Sigmoid colon (tissue), 7 donors: ENCODE data around the gene RNF166. TPM values are rescaled to one million over a fixed set of nuclear protein-coding genes. Genes with fewer than 3 reads are reported as not detected.

ENCODE experiments used
- DNase-seq: peaks from one replicate; pipeline ENCODE4 v3.0.0-alpha.2; 2019
- H3K27ac ChIP-seq, 4 donors: fragments of 200-600 bp; sonication (generic); one replicate each; pipeline ENCODE4 v1.5.1; 2016 to 2019; ENCODE audit warnings: mild to moderate bottlenecking in 1 of 4
- H3K27me3 ChIP-seq, 3 donors: fragments of 200-600 bp; sonication (generic); one replicate each; pipeline ENCODE4 v1.5.1; 2019; ENCODE audit warnings: mild to moderate bottlenecking in 1 of 3
- H3K36me3 ChIP-seq, 4 donors: fragments of 200-600 bp; sonication (generic); one replicate each; pipeline ENCODE4 v1.5.1; 2016 to 2019
- H3K4me1 ChIP-seq, 4 donors: fragments of 200-600 bp; sonication (generic); one replicate each; pipeline ENCODE4 v1.5.1; 2017 to 2019
- H3K4me3 ChIP-seq, 4 donors: fragments of 200-600 bp; sonication (generic); one replicate each; pipeline ENCODE4 v1.5.1; 2017 to 2019; ENCODE audit warnings: mild to moderate bottlenecking in 2 of 4, moderate library complexity in 1 of 4
- H3K9me3 ChIP-seq, 4 donors: fragments of 200-600 bp in 3 of 4; sonication (generic) in 3 of 4; one replicate each; pipeline versions ENCODE4 v1.5.1 to v1.6.1; 2013 to 2019
- EP300 ChIP-seq, 4 donors: sonication (generic); formaldehyde crosslinking; IDR thresholded peaks; one replicate each; pipeline ENCODE4 v1.6.1; 2017; ENCODE audit warnings: antibody characterized with exemption in 4 of 4
- POLR2A ChIP-seq, 2 donors: fragments of 450-650 bp; IDR thresholded peaks; one replicate each; pipeline ENCODE4 v1.6.1; 2016; ENCODE audit warnings: antibody characterized with exemption in 2 of 2, mild to moderate bottlenecking in 2 of 2, moderate library complexity in 2 of 2
- POLR2AphosphoS5 ChIP-seq, 4 donors: sonication (generic); formaldehyde crosslinking; IDR thresholded peaks; one replicate each; pipeline ENCODE4 v1.6.1; 2017; ENCODE audit warnings: antibody characterized with exemption in 4 of 4
- WGBS, 2 donors: extraction: QIAGEN DNeasy Blood & Tissue Kit; methylation state at CpG; one replicate each; pipeline ENCODE4 v1.1.7; 2013; 5-methylcytosine and 5-hydroxymethylcytosine counted together
- intact Hi-C: fragments of 100-400 bp; cut with DNase I; formaldehyde crosslinking; loops from one replicate; pipeline ENCODE4 v1.15.1; 2023
- polyA plus RNA-seq, 3 donors: library from polyadenylated mRNA; stranded (reverse); fragments of 200-250 nt; gene quantifications; one replicate each; pipeline ENCODE4 v1.2.3, GENCODE V29; 2013
- total RNA-seq, 4 donors: library from RNA; depleted of rRNA; stranded (reverse); fragments of >200 nt; gene quantifications; one replicate each; pipeline ENCODE4 v1.1.0, GENCODE V29; 2016
- TF ChIP-seq, protein P1 (sequence below), 4 experiments: fragments of 450-650 bp in 3 of 4; fragments of 200-600 bp in 1 of 4; IDR thresholded peaks; one replicate each; pipeline ENCODE4 v1.5.1; 2016 to 2019; ENCODE audit warnings: antibody characterized with exemption in 4 of 4, mild to moderate bottlenecking in 3 of 4, moderate library complexity in 2 of 4
- donor health status: healthy with polysubstance abuse.
- donor health status: Bipolar disorder and iron deficiency.
- donor health status: healthy.

The RNF166 gene
- total and polyA plus RNA-seq, 7 donors = 5.4 to 34.8 (median 16.9) TPM

DNA sequence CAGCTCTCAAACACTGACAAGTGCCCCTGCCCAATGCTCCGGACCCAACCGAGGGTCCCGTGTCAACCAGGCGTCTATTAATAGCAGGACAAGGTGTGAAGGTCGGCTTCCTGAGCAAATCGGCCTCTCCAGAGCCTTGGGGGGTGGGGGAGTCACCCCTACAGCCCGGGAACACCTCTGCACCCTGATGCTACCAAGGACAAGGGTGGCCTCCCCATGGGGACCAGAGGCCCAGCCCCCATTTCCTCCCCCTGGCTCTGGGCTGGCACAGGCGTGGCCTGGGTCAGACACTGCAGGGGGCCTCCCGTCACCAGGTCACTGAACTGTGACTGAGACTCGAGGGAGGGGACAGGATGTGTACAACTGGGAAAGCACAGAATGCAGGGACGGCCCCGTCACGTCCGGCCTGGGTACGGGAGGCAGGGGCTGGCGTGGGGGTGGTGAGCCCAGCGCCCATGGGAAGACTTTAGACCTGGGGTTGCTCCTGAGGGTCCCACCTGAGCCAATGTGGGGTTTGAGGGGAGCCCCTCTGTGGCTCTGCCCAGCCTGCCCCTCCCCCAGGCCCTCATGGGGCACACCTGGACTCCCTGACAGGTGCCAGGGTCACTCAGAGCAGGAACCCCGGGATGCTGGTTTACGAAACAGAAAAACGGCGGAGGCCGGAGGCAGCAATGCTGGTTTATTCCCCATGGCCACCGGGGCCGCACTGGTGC, 54.8 kb downstream of the RNF166 start:
- H3K36me3 ChIP-seq = peaks cover 0 to 43% (median 4%) of the 10 kb centered on the region in 4 donors
- WGBS, 2 donors = 33 to 46% methylated on average over 24 of the region's 24 CpGs
- peak overlapping the region; percentile 41 to 62 (median 58) for H3K4me3 ChIP-seq
- DNase-seq = no peak
- intact Hi-C loops = no loop called here
- H3K9me3 ChIP-seq = no peaks in the 10 kb centered on the region
- TF ChIP-seq EP300 (IDR thresholded peaks at IDR 0.05) (no peak), POLR2AphosphoS5 (IDR thresholded peaks at IDR 0.05) (no peak), POLR2A (IDR thresholded peaks at IDR 0.05) (no peak)
- TF ChIP-seq, protein P1, sequence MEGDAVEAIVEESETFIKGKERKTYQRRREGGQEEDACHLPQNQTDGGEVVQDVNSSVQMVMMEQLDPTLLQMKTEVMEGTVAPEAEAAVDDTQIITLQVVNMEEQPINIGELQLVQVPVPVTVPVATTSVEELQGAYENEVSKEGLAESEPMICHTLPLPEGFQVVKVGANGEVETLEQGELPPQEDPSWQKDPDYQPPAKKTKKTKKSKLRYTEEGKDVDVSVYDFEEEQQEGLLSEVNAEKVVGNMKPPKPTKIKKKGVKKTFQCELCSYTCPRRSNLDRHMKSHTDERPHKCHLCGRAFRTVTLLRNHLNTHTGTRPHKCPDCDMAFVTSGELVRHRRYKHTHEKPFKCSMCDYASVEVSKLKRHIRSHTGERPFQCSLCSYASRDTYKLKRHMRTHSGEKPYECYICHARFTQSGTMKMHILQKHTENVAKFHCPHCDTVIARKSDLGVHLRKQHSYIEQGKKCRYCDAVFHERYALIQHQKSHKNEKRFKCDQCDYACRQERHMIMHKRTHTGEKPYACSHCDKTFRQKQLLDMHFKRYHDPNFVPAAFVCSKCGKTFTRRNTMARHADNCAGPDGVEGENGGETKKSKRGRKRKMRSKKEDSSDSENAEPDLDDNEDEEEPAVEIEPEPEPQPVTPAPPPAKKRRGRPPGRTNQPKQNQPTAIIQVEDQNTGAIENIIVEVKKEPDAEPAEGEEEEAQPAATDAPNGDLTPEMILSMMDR (IDR thresholded peaks at IDR 0.05) = no peak
- H3K4me1 ChIP-seq = peaks cover 0 to 24% (median 20%) of the 10 kb centered on the region in 4 donors
- H3K27me3 ChIP-seq = peaks cover 0 to 14% (median 0%) of the 10 kb centered on the region in 3 donors
- peak overlapping the region; percentile 62 to 70 (median 68) for H3K27ac ChIP-seq

GRCh38 chr16:88650749-88651275, 55.4 kb downstream of the RNF166 start, which contains the start of gene CYBA:
TSS of gene CYBA (minus strand) at chr16:88651053. CDS start at chr16:88651013, 40 bp downstream.
- TF ChIP-seq POLR2AphosphoS5 (IDR thresholded peaks at IDR 0.05) (peak in 2 of 4 donors; percentile 45 to 56), EP300 (IDR thresholded peaks at IDR 0.05) (no peak), POLR2A (IDR thresholded peaks at IDR 0.05) (no peak)
- TF ChIP-seq, protein P1 (IDR thresholded peaks at IDR 0.05) = no peak
- intact Hi-C loops = no loop called here
- Histone ChIP-seq H3K36me3 (peaks cover 0 to 37% (median 4%) of the 10 kb centered on the region in 4 donors), H3K4me3 (peak within 1 kb of the TSS; percentile 41 to 62 (median 58)), H3K9me3 (no peaks in the 10 kb centered on the region), H3K27me3 (peaks cover 0 to 14% (median 0%) of the 10 kb centered on the region in 3 donors), H3K27ac (peak within 1 kb of the TSS; percentile 62 to 70 (median 68)), H3K4me1 (peaks cover 0 to 24% (median 20%) of the 10 kb centered on the region in 4 donors)
- 0 to 1% methylated on average over 41 of the region's 41 CpGs for WGBS, 2 donors
- peak; percentile 82 for DNase-seq

DNA sequence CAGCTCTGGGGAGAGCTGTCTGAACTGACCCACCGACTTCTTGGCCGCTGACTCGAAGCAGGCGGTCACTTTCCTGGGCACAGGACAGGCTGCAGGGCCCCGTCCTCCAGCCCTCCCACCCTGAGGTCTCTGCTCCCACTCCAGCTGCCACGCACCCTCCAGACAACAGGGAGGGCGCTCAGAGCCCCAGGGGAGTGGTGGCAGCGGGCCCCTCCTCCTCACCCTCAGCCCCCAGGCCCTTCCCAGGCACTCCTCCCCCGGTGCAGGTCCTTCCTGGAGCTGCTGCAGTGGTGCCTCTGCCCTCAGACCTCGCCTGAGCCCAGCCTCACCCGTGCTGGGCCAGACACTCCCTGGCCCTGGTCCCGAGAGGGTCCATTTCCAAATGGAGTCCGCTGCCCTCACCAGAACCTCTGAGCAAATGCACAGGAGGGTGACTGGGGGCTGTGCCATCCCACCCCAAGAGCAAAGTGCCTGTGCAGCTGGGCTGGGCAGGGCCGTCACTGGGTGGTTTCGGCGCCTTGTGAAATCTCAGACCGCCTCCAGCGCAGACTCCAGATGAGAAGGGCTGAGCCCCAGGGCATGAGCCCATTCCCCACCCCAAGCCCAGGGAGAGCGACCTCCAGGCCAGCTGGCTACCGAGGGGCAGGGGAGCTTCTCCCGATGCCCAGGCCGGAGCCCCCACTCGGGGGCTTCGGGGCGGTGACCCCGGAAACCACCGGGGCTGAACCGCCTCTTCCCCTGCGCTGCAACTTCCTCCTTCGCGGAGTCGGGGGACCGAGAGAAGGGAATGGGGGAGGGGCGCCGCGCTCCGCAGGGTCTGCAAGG, 56.1 kb downstream of the RNF166 start:
- TF ChIP-seq EP300 (IDR thresholded peaks at IDR 0.05) (no peak), POLR2AphosphoS5 (IDR thresholded peaks at IDR 0.05) (no peak), POLR2A (IDR thresholded peaks at IDR 0.05) (no peak)
- TF ChIP-seq, protein P1 (IDR thresholded peaks at IDR 0.05) = no peak
- intact Hi-C loops = no loop called here
- 3 to 8% methylated on average over 37 of the region's 37 CpGs for WGBS, 2 donors
- Histone ChIP-seq H3K27ac (peak overlapping the region; percentile 62 to 70 (median 68)), H3K27me3 (peaks cover 0 to 14% (median 0%) of the 10 kb centered on the region in 3 donors), H3K4me3 (peak overlapping the region; percentile 41 to 62 (median 58)), H3K36me3 (peaks cover 0 to 30% (median 3%) of the 10 kb centered on the region in 4 donors), H3K4me1 (peaks cover 0 to 24% (median 20%) of the 10 kb centered on the region in 4 donors), H3K9me3 (no peaks in the 10 kb centered on the region)
- DNase-seq = no peak

DNA sequence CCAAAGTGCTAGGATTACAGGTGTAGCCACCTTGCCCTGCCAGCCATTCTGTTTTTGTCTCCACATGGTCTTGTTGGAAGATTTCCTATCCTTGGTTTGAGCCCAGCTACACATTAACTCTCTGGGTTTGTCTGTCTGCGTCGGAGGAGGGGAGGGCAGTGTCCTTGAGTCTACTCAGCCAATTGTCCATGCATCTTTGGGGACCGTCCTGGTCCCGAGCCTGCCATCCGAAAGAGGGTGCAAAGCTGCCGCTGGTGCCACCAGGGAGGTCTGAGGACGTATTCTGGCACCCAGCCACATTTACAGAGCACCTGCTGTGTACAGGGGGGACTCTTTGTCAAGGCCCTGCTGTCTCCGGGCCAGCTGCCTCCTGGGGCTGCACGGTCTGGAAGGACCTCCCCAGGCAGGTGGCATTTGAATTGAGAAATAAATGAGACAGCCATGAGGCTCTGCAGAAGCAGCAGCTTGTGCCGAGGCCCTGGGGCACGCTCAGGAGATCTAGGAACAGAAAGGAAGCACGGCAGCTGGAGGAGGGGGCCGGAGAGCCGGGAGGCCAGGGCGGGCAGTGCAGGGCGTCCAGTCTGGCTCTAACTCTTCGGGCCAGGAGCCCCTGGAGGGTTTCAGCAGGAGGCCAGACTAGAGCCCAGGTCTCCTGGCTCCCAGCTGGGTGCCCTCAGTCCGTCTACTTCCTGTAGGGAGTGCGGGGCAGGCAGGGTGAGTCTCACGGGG, 56.8 kb downstream of the RNF166 start:
- intact Hi-C loops = no loop called here
- peaks cover 0 to 24% (median 20%) of the 10 kb centered on the region in 4 donors for H3K4me1 ChIP-seq
- H3K4me3 ChIP-seq = peak overlapping the region in 3 of 4 donors; percentile 55 to 62 (median 62)
- peaks cover 0 to 23% (median 0%) of the 10 kb centered on the region in 4 donors for H3K36me3 ChIP-seq
- TF ChIP-seq EP300 (IDR thresholded peaks at IDR 0.05) = no peak
- TF ChIP-seq, protein P1 (IDR thresholded peaks at IDR 0.05) = no peak
- TF ChIP-seq POLR2A (IDR thresholded peaks at IDR 0.05) = no peak
- TF ChIP-seq POLR2AphosphoS5 (IDR thresholded peaks at IDR 0.05) = no peak
- no peaks in the 10 kb centered on the region for H3K9me3 ChIP-seq
- peaks cover 0 to 14% (median 0%) of the 10 kb centered on the region in 3 donors for H3K27me3 ChIP-seq
- DNase-seq = no peak
- WGBS, 2 donors = 31 to 72% methylated on average over 20 of the region's 20 CpGs
- peak overlapping the region in 3 of 4 donors; percentile 62 to 70 (median 67) for H3K27ac ChIP-seq
